HCT116 (cell line): ENCODE data around the gene ABCG1. TPM values are rescaled to one million over a fixed set of nuclear protein-coding genes. Genes with fewer than 3 reads are reported as not detected.

Experiments
- ATAC-seq: fragments of 200-7000 bp; cut with Tn5 transposase; 2 replicates; pipeline ENCODE4 v1.9.1; 2020; ENCODE audit warnings: mild to moderate bottlenecking, moderate library complexity
- BruUV-seq: library from RNA; stranded (reverse); fragments of 400-500 nt; replicated peaks from 2 replicates; lab custom pipeline; 2021; lab: Mats Ljungman, UMichigan
- CTCF ChIA-PET: fragments of 300-600 bp; sonication (Branson Sonifier 250); formaldehyde crosslinking; loops from one replicate; lab custom pipeline; 2021; ENCODE audit warnings: antibody characterized with exemption; lab: Charles Lee
- POLR2A ChIA-PET: fragments of 300-600, 350-600 bp; sonication (Branson Sonifier 250); formaldehyde crosslinking; loops from one replicate; lab custom pipeline; 2021; ENCODE audit warnings: antibody characterized with exemption; lab: Charles Lee
- RAD21 ChIA-PET, 2 experiments: fragments of 300-600 bp; sonication (Branson Sonifier 250); formaldehyde crosslinking; loops; one replicate each; lab custom pipeline; 2023; ENCODE audit warnings: low total read pairs in 2 of 2; ENCODE audit not compliant: uncharacterized antibody in 2 of 2, unreplicated experiment in 2 of 2, low non-redundant PET in 1 of 2; lab: Charles Lee
- DNase-seq: peaks from one replicate; pipeline ENCODE4 v3.0.0-alpha.2; 2010; ENCODE audit warnings: low read depth, low spot score
- H2AFZ ChIP-seq: fragments of 200-600 bp; shearing (Covaris generic), sonication (generic); 2 replicates; pipeline ENCODE4 v1.6.1; 2017; ENCODE audit warnings: low read depth, mixed run types, mixed read lengths, antibody characterized with exemption, low read length; ENCODE audit not compliant: poor library complexity, severe bottlenecking
- H3K27ac ChIP-seq: 2 replicates; pipeline ENCODE4 v1.5.1; 2012; ENCODE audit warnings: low read depth, low read length
- H3K27me3 ChIP-seq: fragments of 200-600 bp; sonication (generic); 2 replicates; pipeline ENCODE4 v1.6.1; 2016; ENCODE audit warnings: mixed run types, low read length, mixed read lengths; ENCODE audit not compliant: insufficient read depth
- H3K36me3 ChIP-seq, 2 experiments: fragments of 200-500 bp in 1 of 2; fragments of 200-600 bp in 1 of 2; sonication (Bioruptor generic) in 1 of 2; sonication (generic) in 1 of 2; 2 replicates each; pipeline versions ENCODE4 v1.5.1 to v1.6.1; 2014 to 2016; ENCODE audit warnings: low read length in 2 of 2, inconsistent platforms in 1 of 2, mixed read lengths in 1 of 2, mixed run types in 1 of 2; ENCODE audit not compliant: insufficient read depth in 2 of 2, control insufficient read depth in 1 of 2
- H3K4me1 ChIP-seq, 2 experiments: fragments of 200-600 bp in 1 of 2; sonication (generic) in 1 of 2; 2 replicates each; pipeline versions ENCODE4 v1.5.1 to v1.6.1; 2012 to 2017; ENCODE audit warnings: low read length in 2 of 2, inconsistent platforms in 1 of 2, mild to moderate bottlenecking in 1 of 2, mixed read lengths in 1 of 2, mixed run types in 1 of 2, moderate library complexity in 1 of 2; ENCODE audit not compliant: insufficient read depth in 2 of 2, control insufficient read depth in 1 of 2
- H3K4me2 ChIP-seq: fragments of 200-600 bp; sonication (generic); 2 replicates; pipeline ENCODE4 v1.6.1; 2017; ENCODE audit warnings: mixed run types, low read length, mixed read lengths
- H3K4me3 ChIP-seq, 2 experiments: fragments of 200-600 bp in 1 of 2; sonication (generic) in 1 of 2; replicated peaks in 1 of 2; 2 replicates each; pipeline ENCODE4 v1.5.1; 2011 to 2016; ENCODE audit warnings: low read length in 2 of 2, control low read depth in 1 of 2, low read depth in 1 of 2, mild to moderate bottlenecking in 1 of 2, mixed read lengths in 1 of 2, mixed run types in 1 of 2
- H3K79me2 ChIP-seq: fragments of 200-600 bp; sonication (generic); 2 replicates; pipeline ENCODE4 v1.6.1; 2017; ENCODE audit warnings: mild to moderate bottlenecking, mixed run types, low read length, moderate library complexity, mixed read lengths; ENCODE audit not compliant: insufficient read depth
- H3K9ac ChIP-seq: fragments of 200-600 bp; sonication (generic); 2 replicates; pipeline ENCODE4 v1.6.1; 2016; ENCODE audit warnings: low read length, mixed read lengths
- H3K9me2 ChIP-seq: fragments of 200-600 bp; sonication (generic), shearing (Covaris generic); 2 replicates; pipeline ENCODE4 v1.6.1; 2017; ENCODE audit warnings: mixed run types, mild to moderate bottlenecking, moderate library complexity; ENCODE audit not compliant: insufficient read depth
- H3K9me3 ChIP-seq, 2 experiments: fragments of 200-500 bp in 1 of 2; fragments of 200-600 bp in 1 of 2; sonication (Bioruptor generic) in 1 of 2; sonication (generic) in 1 of 2; 2 replicates each; pipeline ENCODE4 v1.6.1; 2014 to 2017; ENCODE audit warnings: low read length in 2 of 2, mixed read lengths in 2 of 2, inconsistent platforms in 1 of 2, low read depth in 1 of 2, mild to moderate bottlenecking in 1 of 2, mixed run types in 1 of 2, moderate library complexity in 1 of 2; ENCODE audit not compliant: control insufficient read depth in 1 of 2, insufficient read depth in 1 of 2
- H4K20me1 ChIP-seq: fragments of 200-600 bp; sonication (generic), shearing (Covaris generic); 2 replicates; pipeline ENCODE4 v1.6.1; 2017; ENCODE audit warnings: mixed run types, mild to moderate bottlenecking, moderate library complexity; ENCODE audit not compliant: insufficient read depth
- CBX3 ChIP-seq: IDR thresholded peaks from 2 replicates; pipeline ENCODE4 v1.6.1; 2012; ENCODE audit warnings: low read depth
- CEBPB ChIP-seq: IDR thresholded peaks from 2 replicates; pipeline ENCODE4 v1.6.1; 2012; ENCODE audit warnings: low read depth
- EGR1 ChIP-seq: IDR thresholded peaks from 2 replicates; pipeline ENCODE4 v1.6.1; 2012; ENCODE audit warnings: low read depth
- ELF1 ChIP-seq: IDR thresholded peaks from 2 replicates; pipeline ENCODE4 v1.6.1; 2012; ENCODE audit warnings: low read depth, borderline replicate concordance
- EZH2 ChIP-seq: fragments of 200-600 bp; sonication (generic); IDR thresholded peaks from 2 replicates; pipeline ENCODE4 v1.6.1; 2017; ENCODE audit warnings: antibody characterized with exemption, mixed run types
- FOSL1 ChIP-seq: IDR thresholded peaks from 2 replicates; pipeline ENCODE4 v1.6.1; 2012; ENCODE audit warnings: low read depth
- MAX ChIP-seq: IDR thresholded peaks from 2 replicates; pipeline ENCODE4 v1.6.1; 2012
- POLR2A ChIP-seq: IDR thresholded peaks from 2 replicates; pipeline ENCODE4 v1.7.0; 2011; ENCODE audit warnings: borderline replicate concordance; ENCODE audit not compliant: insufficient read depth, insufficient read length; ENCODE audit errors: extremely low read depth
- POLR2AphosphoS5 ChIP-seq: IDR thresholded peaks from 2 replicates; pipeline ENCODE4 v1.6.1; 2011; ENCODE audit warnings: mild to moderate bottlenecking, low read depth, low read length, moderate library complexity
- RAD21 ChIP-seq: IDR thresholded peaks from 2 replicates; pipeline ENCODE4 v1.6.1; 2012; ENCODE audit warnings: low read depth, mild to moderate bottlenecking
- SIN3A ChIP-seq: IDR thresholded peaks from 2 replicates; pipeline ENCODE4 v1.6.1; 2012; ENCODE audit warnings: low read depth
- SP1 ChIP-seq: IDR thresholded peaks from 2 replicates; pipeline ENCODE4 v1.6.1; 2012; ENCODE audit warnings: low read depth
- TCF7L2 ChIP-seq: IDR thresholded peaks from 2 replicates; pipeline ENCODE4 v1.7.0; 2011; ENCODE audit warnings: borderline replicate concordance, inconsistent platforms; ENCODE audit not compliant: insufficient read depth, insufficient read length; ENCODE audit errors: extremely low read depth
- YY1 ChIP-seq: IDR thresholded peaks from 2 replicates; pipeline ENCODE4 v1.6.1; 2011; ENCODE audit warnings: low read length, low read depth, moderate library complexity, mild to moderate bottlenecking; ENCODE audit not compliant: insufficient replicate concordance; ENCODE audit errors: extremely low read depth
- ZNF274 ChIP-seq: fragments of 200-500 bp; sonication (Bioruptor generic); IDR thresholded peaks from 2 replicates; pipeline ENCODE4 v1.6.1; 2014; ENCODE audit warnings: mild to moderate bottlenecking, low read depth, low read length, inconsistent platforms
- intact Hi-C: fragments of 100-400 bp; cut with micrococcal nuclease; formaldehyde crosslinking; loops from 2 replicates; pipeline ENCODE4 v1.10.0; 2022
- total RNA-seq: library from RNA; stranded (reverse); gene quantifications from one replicate; pipeline ENCODE4 v1.2.1, GENCODE V29; 2021; ENCODE audit not compliant: unreplicated experiment
- TF ChIP-seq, protein P1 (sequence below), 3 experiments: fragments of 200-600 bp in 1 of 3; sonication (generic) in 1 of 3; IDR thresholded peaks in 2 of 3; conservative IDR thresholded peaks in 1 of 3; 2 replicates each; pipeline ENCODE4 v1.5.1; 2012 to 2017; ENCODE audit warnings: low read depth in 2 of 3, low read length in 2 of 3, antibody characterized with exemption in 1 of 3, borderline replicate concordance in 1 of 3, control low read depth in 1 of 3, mild to moderate bottlenecking in 1 of 3, mixed read lengths in 1 of 3, mixed run types in 1 of 3, moderate library complexity in 1 of 3; ENCODE audit not compliant: insufficient read depth in 1 of 3
- TF ChIP-seq, protein P2 (sequence below): IDR thresholded peaks from 2 replicates; pipeline ENCODE4 v1.6.1; 2011; ENCODE audit warnings: mild to moderate bottlenecking, low read length, moderate library complexity; ENCODE audit not compliant: insufficient replicate concordance; ENCODE audit errors: extremely low read depth
- TF ChIP-seq, protein P3 (sequence below): IDR thresholded peaks from 2 replicates; pipeline ENCODE4 v1.6.1; 2012; ENCODE audit warnings: low read depth

Gene ABCG1
- total RNA-seq, 1 experiment from 2014 or later: 1.6 TPM

GRCh38 chr21:42304556-42305454, 85.9 kb downstream of the ABCG1 start:
- no peaks in the 10 kb centered on the region for H3K9me3 ChIP-seq
- no peak for DNase-seq
- ChIA-PET CTCF (no interaction called here), POLR2A (no interaction called here), RAD21 (no interaction called here)
- H3K27me3 ChIP-seq: no peaks in the 10 kb centered on the region
- H3K79me2 ChIP-seq: no peaks in the 10 kb centered on the region
- no peak for TF ChIP-seq SP1
- TF ChIP-seq POLR2AphosphoS5: no peak
- TF ChIP-seq, protein P1, sequence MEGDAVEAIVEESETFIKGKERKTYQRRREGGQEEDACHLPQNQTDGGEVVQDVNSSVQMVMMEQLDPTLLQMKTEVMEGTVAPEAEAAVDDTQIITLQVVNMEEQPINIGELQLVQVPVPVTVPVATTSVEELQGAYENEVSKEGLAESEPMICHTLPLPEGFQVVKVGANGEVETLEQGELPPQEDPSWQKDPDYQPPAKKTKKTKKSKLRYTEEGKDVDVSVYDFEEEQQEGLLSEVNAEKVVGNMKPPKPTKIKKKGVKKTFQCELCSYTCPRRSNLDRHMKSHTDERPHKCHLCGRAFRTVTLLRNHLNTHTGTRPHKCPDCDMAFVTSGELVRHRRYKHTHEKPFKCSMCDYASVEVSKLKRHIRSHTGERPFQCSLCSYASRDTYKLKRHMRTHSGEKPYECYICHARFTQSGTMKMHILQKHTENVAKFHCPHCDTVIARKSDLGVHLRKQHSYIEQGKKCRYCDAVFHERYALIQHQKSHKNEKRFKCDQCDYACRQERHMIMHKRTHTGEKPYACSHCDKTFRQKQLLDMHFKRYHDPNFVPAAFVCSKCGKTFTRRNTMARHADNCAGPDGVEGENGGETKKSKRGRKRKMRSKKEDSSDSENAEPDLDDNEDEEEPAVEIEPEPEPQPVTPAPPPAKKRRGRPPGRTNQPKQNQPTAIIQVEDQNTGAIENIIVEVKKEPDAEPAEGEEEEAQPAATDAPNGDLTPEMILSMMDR (IDR thresholded peaks at IDR 0.05 in 2 of 3, conservative IDR thresholded peaks at IDR 0.05 in 1 of 3; ENCODE audit: borderline replicate concordance in 1 of 3, insufficient read depth in 1 of 3, low read depth in 2 of 3, low read length in 2 of 3): no peak
- no peak for TF ChIP-seq MAX
- TF ChIP-seq FOSL1: no peak
- TF ChIP-seq YY1: no peak
- no peak for TF ChIP-seq POLR2A
- TF ChIP-seq EGR1: no peak
- no peak for TF ChIP-seq RAD21
- no peak for TF ChIP-seq CEBPB
- no peak for TF ChIP-seq ELF1
- TF ChIP-seq, protein P2, sequence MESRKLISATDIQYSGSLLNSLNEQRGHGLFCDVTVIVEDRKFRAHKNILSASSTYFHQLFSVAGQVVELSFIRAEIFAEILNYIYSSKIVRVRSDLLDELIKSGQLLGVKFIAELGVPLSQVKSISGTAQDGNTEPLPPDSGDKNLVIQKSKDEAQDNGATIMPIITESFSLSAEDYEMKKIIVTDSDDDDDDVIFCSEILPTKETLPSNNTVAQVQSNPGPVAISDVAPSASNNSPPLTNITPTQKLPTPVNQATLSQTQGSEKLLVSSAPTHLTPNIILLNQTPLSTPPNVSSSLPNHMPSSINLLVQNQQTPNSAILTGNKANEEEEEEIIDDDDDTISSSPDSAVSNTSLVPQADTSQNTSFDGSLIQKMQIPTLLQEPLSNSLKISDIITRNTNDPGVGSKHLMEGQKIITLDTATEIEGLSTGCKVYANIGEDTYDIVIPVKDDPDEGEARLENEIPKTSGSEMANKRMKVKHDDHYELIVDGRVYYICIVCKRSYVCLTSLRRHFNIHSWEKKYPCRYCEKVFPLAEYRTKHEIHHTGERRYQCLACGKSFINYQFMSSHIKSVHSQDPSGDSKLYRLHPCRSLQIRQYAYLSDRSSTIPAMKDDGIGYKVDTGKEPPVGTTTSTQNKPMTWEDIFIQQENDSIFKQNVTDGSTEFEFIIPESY: no peak
- no peak for TF ChIP-seq CBX3
- no peak for TF ChIP-seq SIN3A
- TF ChIP-seq EZH2: no peak
- TF ChIP-seq ZNF274: no peak
- no peak for TF ChIP-seq TCF7L2
- TF ChIP-seq, protein P3, sequence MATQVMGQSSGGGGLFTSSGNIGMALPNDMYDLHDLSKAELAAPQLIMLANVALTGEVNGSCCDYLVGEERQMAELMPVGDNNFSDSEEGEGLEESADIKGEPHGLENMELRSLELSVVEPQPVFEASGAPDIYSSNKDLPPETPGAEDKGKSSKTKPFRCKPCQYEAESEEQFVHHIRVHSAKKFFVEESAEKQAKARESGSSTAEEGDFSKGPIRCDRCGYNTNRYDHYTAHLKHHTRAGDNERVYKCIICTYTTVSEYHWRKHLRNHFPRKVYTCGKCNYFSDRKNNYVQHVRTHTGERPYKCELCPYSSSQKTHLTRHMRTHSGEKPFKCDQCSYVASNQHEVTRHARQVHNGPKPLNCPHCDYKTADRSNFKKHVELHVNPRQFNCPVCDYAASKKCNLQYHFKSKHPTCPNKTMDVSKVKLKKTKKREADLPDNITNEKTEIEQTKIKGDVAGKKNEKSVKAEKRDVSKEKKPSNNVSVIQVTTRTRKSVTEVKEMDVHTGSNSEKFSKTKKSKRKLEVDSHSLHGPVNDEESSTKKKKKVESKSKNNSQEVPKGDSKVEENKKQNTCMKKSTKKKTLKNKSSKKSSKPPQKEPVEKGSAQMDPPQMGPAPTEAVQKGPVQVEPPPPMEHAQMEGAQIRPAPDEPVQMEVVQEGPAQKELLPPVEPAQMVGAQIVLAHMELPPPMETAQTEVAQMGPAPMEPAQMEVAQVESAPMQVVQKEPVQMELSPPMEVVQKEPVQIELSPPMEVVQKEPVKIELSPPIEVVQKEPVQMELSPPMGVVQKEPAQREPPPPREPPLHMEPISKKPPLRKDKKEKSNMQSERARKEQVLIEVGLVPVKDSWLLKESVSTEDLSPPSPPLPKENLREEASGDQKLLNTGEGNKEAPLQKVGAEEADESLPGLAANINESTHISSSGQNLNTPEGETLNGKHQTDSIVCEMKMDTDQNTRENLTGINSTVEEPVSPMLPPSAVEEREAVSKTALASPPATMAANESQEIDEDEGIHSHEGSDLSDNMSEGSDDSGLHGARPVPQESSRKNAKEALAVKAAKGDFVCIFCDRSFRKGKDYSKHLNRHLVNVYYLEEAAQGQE: no peak
- no peak overlapping the region for H2AFZ ChIP-seq
- no TSS peak for BruUV-seq
- H3K36me3 ChIP-seq: no peaks in the 10 kb centered on the region
- no peaks in the 10 kb centered on the region for H4K20me1 ChIP-seq
- H3K27ac ChIP-seq: no peak overlapping the region
- ATAC-seq: no peak
- no peak overlapping the region for H3K9ac ChIP-seq
- peaks cover 0 to 5% of the 10 kb centered on the region in 2 experiments; a peak in 1 of 4 replicates for H3K4me1 ChIP-seq
- no peak overlapping the region for H3K4me3 ChIP-seq
- no peak overlapping the region for H3K4me2 ChIP-seq
- H3K9me2 ChIP-seq: no peaks in the 10 kb centered on the region
- intact Hi-C loops: no loop called here
